K562 (cell line): ENCODE results near the gene CSKMT. TPM values are rescaled to one million over a fixed set of nuclear protein-coding genes. Genes with fewer than 3 reads are reported as not detected.

Source experiments
- BRF1 ChIP-seq: IDR thresholded peaks from 3 replicates; pipeline ENCODE4 v1.6.1; 2011; ENCODE audit warnings: borderline replicate concordance, mild to moderate bottlenecking; ENCODE audit not compliant: insufficient read length; ENCODE audit errors: extremely low read depth
- CBX2 ChIP-seq: fragments of 200-600 bp; sonication (generic); IDR thresholded peaks from one replicate; pipeline ENCODE4 v1.6.1; 2012; ENCODE audit warnings: mild to moderate bottlenecking, low read length, inconsistent platforms; ENCODE audit not compliant: insufficient read depth, poor library complexity, severe bottlenecking
- CHD4 ChIP-seq: fragments of 200-600 bp; sonication (generic); IDR thresholded peaks from 3 replicates; pipeline ENCODE4 v1.6.1; 2012; ENCODE audit warnings: low read depth, mild to moderate bottlenecking, mixed read lengths, low read length, inconsistent platforms; ENCODE audit not compliant: insufficient read depth, insufficient replicate concordance, poor library complexity, severe bottlenecking
- CTBP1 ChIP-seq: fragments of 450-650 bp; IDR thresholded peaks from 2 replicates; pipeline ENCODE4 v1.6.1; 2016; ENCODE audit warnings: borderline replicate concordance
- DPF2 ChIP-seq: fragments of 450-650 bp; IDR thresholded peaks from 2 replicates; pipeline ENCODE4 v1.6.1; 2016
- HOXB6 ChIP-seq: fragments of 250-450 bp; sonication (Bioruptor Pico); IDR thresholded peaks from 2 replicates; pipeline ENCODE4 v1.5.1; 2022; ENCODE audit warnings: mild to moderate bottlenecking, borderline replicate concordance
- KLF10 ChIP-seq: fragments of 250-450 bp; sonication (Bioruptor Pico); IDR thresholded peaks from 2 replicates; pipeline ENCODE4 v1.6.1; 2021; ENCODE audit warnings: matching md5 sums
- MBD2 ChIP-seq: sonication (generic); IDR thresholded peaks from 2 replicates; pipeline ENCODE4 v1.6.1; 2016; ENCODE audit warnings: low read depth, borderline replicate concordance
- MTA2 ChIP-seq: fragments of 450-650 bp; IDR thresholded peaks from 2 replicates; pipeline ENCODE4 v1.6.1; 2016; ENCODE audit warnings: low read depth
- NR2C2 ChIP-seq, 2 experiments: fragments of 200-800 bp in 1 of 2; sonication (Bioruptor generic) in 1 of 2; sonication (generic) in 1 of 2; formaldehyde crosslinking in 1 of 2; IDR thresholded peaks; 2 replicates each; pipeline versions ENCODE4 v1.6.1 to v1.8.0; 2016 to 2022; ENCODE audit warnings: mild to moderate bottlenecking in 1 of 2, missing compliant biosample characterization in 1 of 2, missing genetic modification characterization in 1 of 2, missing genetic modification reagents in 1 of 2
- RFX5 ChIP-seq: IDR thresholded peaks from 2 replicates; pipeline ENCODE4 v1.6.1; 2011; ENCODE audit warnings: low read depth, mild to moderate bottlenecking, improper control_type of control experiment, low read length
- SMARCA5 ChIP-seq: fragments of 450-650 bp; IDR thresholded peaks from 2 replicates; pipeline ENCODE4 v1.6.1; 2016
- SRSF3 ChIP-seq: fragments of 200-400 bp; formaldehyde crosslinking; IDR thresholded peaks from 2 replicates; pipeline ENCODE4 v1.6.1; 2016; ENCODE audit warnings: mild to moderate bottlenecking, low read length, moderate library complexity; ENCODE audit not compliant: insufficient read depth
- TCF3 ChIP-seq: sonication (generic); formaldehyde crosslinking; IDR thresholded peaks from 2 replicates; pipeline ENCODE4 v1.4.0; 2020; ENCODE audit warnings: mild to moderate bottlenecking, missing genetic modification reagents
- TRIM24 ChIP-seq, 2 experiments: fragments of 450-650 bp; IDR thresholded peaks; 2 replicates each; pipeline ENCODE4 v1.6.1; 2016
- ZSCAN32 ChIP-seq: fragments of 450-650 bp; formaldehyde crosslinking; IDR thresholded peaks from 2 replicates; pipeline ENCODE4 v1.4.0; 2020; ENCODE audit warnings: mild to moderate bottlenecking, moderate library complexity
- polyA plus RNA-seq, 8 experiments: library from polyadenylated mRNA; depleted of rRNA in 4 of 8; stranded (reverse) in 5 of 8; unstranded in 3 of 8; fragments of >200 nt; fragmentation: Nextera tagmentation in 2 of 8; fragmentation: Illumina TruSeq in 1 of 8; extraction: Ambion mirVana in 2 of 8; extraction: Trizol in 1 of 8; gene quantifications; 2 replicates each; pipeline versions ENCODE4 v1.2.1 to v1.2.3, GENCODE V29; 2011 to 2014; ENCODE audit warnings: inconsistent platforms in 1 of 8, missing spikeins in 1 of 8
- total RNA-seq, 7 experiments: library from RNA; depleted of rRNA in 6 of 7; stranded (reverse); fragments of >200 nt in 6 of 7; fragmentation: Illumina TruSeq in 2 of 7; extraction: Trizol in 2 of 7; gene quantifications; 2 replicates each; pipeline versions ENCODE4 v1.2.1 to v1.2.3, GENCODE V29; 2011 to 2021; ENCODE audit warnings: low replicate concordance in 1 of 7
- TF ChIP-seq, protein P1 (sequence below), 2 experiments: fragments of 450-650 bp in 1 of 2; IDR thresholded peaks; 2 replicates each; pipeline ENCODE4 v1.6.1; 2011 to 2017; ENCODE audit warnings: low read depth in 2 of 2, antibody characterized with exemption in 1 of 2, borderline replicate concordance in 1 of 2, low read length in 1 of 2, mild to moderate bottlenecking in 1 of 2, mixed read lengths in 1 of 2; ENCODE audit not compliant: control insufficient read depth in 1 of 2
- TF ChIP-seq, protein P2 (sequence below): sonication (generic); formaldehyde crosslinking; IDR thresholded peaks from 2 replicates; pipeline ENCODE4 v1.8.0; 2022; ENCODE audit warnings: missing genetic modification reagents, mild to moderate bottlenecking, moderate library complexity, borderline replicate concordance
- TF ChIP-seq, protein P3 (sequence below): fragments of 450-650 bp; IDR thresholded peaks from 2 replicates; pipeline ENCODE4 v1.6.1; 2018; ENCODE audit not compliant: partially characterized antibody
- TF ChIP-seq, protein P4 (sequence below): sonication (generic); formaldehyde crosslinking; IDR thresholded peaks from 2 replicates; pipeline ENCODE4 v1.8.0; 2022; ENCODE audit warnings: mild to moderate bottlenecking, missing genetic modification reagents

Gene CSKMT
- total and polyA plus RNA-seq, 9 of the 15 experiments (the other 6 are each of a cell fraction or from before 2014, with no cell fraction given) = 10.3 to 108 (median 27.2) TPM

DNA sequence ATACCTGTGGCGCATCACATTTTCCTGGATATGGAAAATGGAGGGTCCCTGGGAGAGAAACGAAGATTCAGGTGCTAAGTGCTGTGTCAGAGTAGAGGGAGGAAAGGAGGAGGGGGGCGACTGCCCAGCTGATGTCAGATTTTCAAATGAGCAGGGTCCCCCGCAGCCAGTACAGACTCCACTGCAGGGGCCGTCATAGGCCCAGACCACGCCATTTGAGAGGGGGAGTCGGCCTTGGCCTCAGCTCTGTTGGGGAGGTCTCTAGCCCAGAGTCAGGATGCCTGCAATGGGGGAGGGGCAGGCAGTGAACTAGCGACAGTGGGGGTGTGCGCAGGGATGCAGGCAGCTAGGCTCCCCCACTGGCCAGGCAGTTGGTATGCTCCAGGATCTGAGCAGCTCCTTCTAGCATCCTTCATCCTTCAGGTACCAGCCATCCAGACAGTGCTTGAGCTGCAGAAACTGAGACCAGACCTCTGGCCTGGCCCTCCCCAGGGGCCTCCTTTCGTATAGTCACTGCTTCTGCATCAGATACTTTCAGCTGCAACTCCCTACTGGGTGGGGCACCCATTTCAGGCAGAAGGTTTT is 42.3 kb downstream of the CSKMT start, which contains the start of the genes BSCL2 and GNG3 (continued):
- TF ChIP-seq SRSF3 (no peak), CBX2 (no peak), ZSCAN32 (CRISPR knock-in tag) (no peak), MBD2 (peak; percentile 75; the same call in 1 of the 2 replicates), CHD4 (no peak), BRF1 (no peak), RFX5 (no peak), SMARCA5 (no peak), CTBP1 (peak; percentile 55; the same call in 1 of the 2 replicates), HOXB6 (no peak), TCF3 (CRISPR knock-in tag) (no peak), KLF10 (CRISPR knock-in tag) (no peak), DPF2 (no peak), TRIM24 (IDR thresholded peaks at IDR 0.05) (no peak), MTA2 (no peak), NR2C2 (CRISPR knock-in tag; IDR thresholded peaks at IDR 0.05) (no peak), NR2C2 (tag; IDR thresholded peaks at IDR 0.05) (no peak)
- TF ChIP-seq, protein P1, sequence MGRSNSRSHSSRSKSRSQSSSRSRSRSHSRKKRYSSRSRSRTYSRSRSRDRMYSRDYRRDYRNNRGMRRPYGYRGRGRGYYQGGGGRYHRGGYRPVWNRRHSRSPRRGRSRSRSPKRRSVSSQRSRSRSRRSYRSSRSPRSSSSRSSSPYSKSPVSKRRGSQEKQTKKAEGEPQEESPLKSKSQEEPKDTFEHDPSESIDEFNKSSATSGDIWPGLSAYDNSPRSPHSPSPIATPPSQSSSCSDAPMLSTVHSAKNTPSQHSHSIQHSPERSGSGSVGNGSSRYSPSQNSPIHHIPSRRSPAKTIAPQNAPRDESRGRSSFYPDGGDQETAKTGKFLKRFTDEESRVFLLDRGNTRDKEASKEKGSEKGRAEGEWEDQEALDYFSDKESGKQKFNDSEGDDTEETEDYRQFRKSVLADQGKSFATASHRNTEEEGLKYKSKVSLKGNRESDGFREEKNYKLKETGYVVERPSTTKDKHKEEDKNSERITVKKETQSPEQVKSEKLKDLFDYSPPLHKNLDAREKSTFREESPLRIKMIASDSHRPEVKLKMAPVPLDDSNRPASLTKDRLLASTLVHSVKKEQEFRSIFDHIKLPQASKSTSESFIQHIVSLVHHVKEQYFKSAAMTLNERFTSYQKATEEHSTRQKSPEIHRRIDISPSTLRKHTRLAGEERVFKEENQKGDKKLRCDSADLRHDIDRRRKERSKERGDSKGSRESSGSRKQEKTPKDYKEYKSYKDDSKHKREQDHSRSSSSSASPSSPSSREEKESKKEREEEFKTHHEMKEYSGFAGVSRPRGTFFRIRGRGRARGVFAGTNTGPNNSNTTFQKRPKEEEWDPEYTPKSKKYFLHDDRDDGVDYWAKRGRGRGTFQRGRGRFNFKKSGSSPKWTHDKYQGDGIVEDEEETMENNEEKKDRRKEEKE (IDR thresholded peaks at IDR 0.05; ENCODE audit: borderline replicate concordance in 1 of 2, control insufficient read depth in 1 of 2, low read depth in 2 of 2, low read length in 1 of 2) = peak in 1 of 2 experiments; percentile 78; a peak in 2 of 4 replicates
- TF ChIP-seq, protein P2, sequence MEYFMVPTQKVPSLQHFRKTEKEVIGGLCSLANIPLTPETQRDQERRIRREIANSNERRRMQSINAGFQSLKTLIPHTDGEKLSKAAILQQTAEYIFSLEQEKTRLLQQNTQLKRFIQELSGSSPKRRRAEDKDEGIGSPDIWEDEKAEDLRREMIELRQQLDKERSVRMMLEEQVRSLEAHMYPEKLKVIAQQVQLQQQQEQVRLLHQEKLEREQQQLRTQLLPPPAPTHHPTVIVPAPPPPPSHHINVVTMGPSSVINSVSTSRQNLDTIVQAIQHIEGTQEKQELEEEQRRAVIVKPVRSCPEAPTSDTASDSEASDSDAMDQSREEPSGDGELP = peak; percentile 78
- TF ChIP-seq, protein P3, sequence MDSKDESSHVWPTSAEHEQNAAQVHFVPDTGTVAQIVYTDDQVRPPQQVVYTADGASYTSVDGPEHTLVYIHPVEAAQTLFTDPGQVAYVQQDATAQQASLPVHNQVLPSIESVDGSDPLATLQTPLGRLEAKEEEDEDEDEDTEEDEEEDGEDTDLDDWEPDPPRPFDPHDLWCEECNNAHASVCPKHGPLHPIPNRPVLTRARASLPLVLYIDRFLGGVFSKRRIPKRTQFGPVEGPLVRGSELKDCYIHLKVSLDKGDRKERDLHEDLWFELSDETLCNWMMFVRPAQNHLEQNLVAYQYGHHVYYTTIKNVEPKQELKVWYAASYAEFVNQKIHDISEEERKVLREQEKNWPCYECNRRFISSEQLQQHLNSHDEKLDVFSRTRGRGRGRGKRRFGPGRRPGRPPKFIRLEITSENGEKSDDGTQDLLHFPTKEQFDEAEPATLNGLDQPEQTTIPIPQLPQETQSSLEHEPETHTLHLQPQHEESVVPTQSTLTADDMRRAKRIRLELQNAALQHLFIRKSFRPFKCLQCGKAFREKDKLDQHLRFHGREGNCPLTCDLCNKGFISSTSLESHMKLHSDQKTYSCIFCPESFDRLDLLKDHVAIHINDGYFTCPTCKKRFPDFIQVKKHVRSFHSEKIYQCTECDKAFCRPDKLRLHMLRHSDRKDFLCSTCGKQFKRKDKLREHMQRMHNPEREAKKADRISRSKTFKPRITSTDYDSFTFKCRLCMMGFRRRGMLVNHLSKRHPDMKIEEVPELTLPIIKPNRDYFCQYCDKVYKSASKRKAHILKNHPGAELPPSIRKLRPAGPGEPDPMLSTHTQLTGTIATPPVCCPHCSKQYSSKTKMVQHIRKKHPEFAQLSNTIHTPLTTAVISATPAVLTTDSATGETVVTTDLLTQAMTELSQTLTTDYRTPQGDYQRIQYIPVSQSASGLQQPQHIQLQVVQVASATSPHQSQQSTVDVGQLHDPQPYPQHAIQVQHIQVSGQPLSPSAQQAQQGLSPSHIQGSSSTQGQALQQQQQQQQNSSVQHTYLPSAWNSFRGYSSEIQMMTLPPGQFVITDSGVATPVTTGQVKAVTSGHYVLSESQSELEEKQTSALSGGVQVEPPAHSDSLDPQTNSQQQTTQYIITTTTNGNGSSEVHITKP = peak; percentile 99
- TF ChIP-seq, protein P4, sequence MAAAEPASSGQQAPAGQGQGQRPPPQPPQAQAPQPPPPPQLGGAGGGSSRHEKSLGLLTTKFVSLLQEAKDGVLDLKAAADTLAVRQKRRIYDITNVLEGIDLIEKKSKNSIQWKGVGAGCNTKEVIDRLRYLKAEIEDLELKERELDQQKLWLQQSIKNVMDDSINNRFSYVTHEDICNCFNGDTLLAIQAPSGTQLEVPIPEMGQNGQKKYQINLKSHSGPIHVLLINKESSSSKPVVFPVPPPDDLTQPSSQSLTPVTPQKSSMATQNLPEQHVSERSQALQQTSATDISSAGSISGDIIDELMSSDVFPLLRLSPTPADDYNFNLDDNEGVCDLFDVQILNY (CRISPR knock-in tag) = no peak
